Activated T-helper 1 cell treated with anti-CD3 and anti-CD28 coated beads, Interleukin-12 subunit alpha, Interleukin-12 subunit beta, Interleukin-2, Interleukin-4 antibody, amounts not matched to agents 30 ng/mL and 10 ng/mL and 1 ng/mL, durations not matched to agents 14 hours and 24 hours and 36 hours (primary cell): ENCODE results near the gene ASAP2. TPM values are rescaled to one million over a fixed set of nuclear protein-coding genes. Genes with fewer than 3 reads are reported as not detected.

ENCODE experiments used
- DNase-seq: peaks from one replicate; pipeline ENCODE4 v3.0.0; 2021; ENCODE audit warnings: low spot score
- H3K27ac Mint-ChIP-seq: one replicate; pipeline ENCODE4 v1.8.0; 2021; ENCODE audit warnings: mild to moderate bottlenecking, mixed read lengths
- H3K27me3 Mint-ChIP-seq: one replicate; pipeline ENCODE4 v1.8.0; 2022; ENCODE audit warnings: mild to moderate bottlenecking, moderate library complexity, mixed read lengths; ENCODE audit not compliant: insufficient read depth
- H3K36me3 Mint-ChIP-seq: one replicate; pipeline ENCODE4 v1.8.0; 2021; ENCODE audit warnings: low read depth, mixed read lengths
- H3K4me1 Mint-ChIP-seq: one replicate; pipeline ENCODE4 v1.8.0; 2021; ENCODE audit warnings: low read depth, mixed read lengths
- H3K4me3 Mint-ChIP-seq: one replicate; pipeline ENCODE4 v1.8.0; 2021; ENCODE audit warnings: mild to moderate bottlenecking, moderate library complexity, mixed read lengths
- H3K9me3 Mint-ChIP-seq: one replicate; pipeline ENCODE4 v1.8.0; 2021; ENCODE audit warnings: mixed read lengths
- intact Hi-C: fragments of 100-400 bp; cut with micrococcal nuclease; formaldehyde crosslinking; loops from one replicate; pipeline ENCODE4 v1.15.1; 2024
- total RNA-seq: library from RNA; stranded (reverse); gene quantifications from 2 replicates; pipeline ENCODE4 v1.2.3, GENCODE V29; 2022

ASAP2 gene
- total RNA-seq, 1 donor from 2014 or later: 0.34 TPM

DNA sequence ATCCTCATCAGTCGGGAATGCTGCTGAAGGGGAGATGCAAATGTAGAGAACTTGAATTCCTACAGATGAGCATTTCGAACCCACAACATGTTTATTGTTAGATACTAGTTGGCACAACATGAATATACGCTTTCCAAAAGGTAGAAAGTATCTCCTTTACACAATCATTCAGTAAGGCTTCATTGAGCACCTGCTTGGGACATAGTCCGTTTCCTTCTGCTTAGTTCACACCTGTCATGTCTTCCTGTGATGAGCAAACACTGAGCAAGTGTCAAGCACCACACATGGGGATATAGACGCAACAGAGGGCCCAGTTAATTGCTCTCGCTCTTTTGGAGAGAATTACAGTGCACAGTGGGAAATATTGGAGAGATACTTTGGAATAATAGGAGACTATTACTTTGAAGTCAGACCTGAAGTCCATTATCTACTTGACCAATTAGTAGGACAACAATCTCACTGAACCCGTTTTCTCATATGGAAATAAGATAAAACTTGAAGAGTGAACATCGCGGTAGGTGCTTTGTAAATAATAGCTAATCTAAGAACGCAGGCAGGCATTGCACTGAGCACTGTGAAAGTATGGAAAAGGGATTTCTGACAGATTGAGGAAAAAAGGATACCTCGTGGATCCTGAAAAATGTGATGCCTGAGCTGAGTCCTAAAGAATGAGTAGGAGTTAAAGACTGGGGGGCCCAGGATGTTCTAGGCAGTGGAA, 218.0 kb downstream of the ASAP2 start:
- no peak overlapping the region for H3K27ac Mint-ChIP-seq
- no peaks in the 10 kb centered on the region for H3K9me3 Mint-ChIP-seq
- DNase-seq: no peak
- intact Hi-C loops: loop anchor here (5.0 kb wide), 4 partner anchors 282 to 1388 kb away; partner anchors contain the start of genes MBOAT2 and PDIA6
- peaks cover 30% of the 10 kb centered on the region for H3K4me1 Mint-ChIP-seq
- H3K36me3 Mint-ChIP-seq: peaks cover 14% of the 10 kb centered on the region
- H3K4me3 Mint-ChIP-seq: no peak overlapping the region
- H3K27me3 Mint-ChIP-seq: no peaks in the 10 kb centered on the region

DNA sequence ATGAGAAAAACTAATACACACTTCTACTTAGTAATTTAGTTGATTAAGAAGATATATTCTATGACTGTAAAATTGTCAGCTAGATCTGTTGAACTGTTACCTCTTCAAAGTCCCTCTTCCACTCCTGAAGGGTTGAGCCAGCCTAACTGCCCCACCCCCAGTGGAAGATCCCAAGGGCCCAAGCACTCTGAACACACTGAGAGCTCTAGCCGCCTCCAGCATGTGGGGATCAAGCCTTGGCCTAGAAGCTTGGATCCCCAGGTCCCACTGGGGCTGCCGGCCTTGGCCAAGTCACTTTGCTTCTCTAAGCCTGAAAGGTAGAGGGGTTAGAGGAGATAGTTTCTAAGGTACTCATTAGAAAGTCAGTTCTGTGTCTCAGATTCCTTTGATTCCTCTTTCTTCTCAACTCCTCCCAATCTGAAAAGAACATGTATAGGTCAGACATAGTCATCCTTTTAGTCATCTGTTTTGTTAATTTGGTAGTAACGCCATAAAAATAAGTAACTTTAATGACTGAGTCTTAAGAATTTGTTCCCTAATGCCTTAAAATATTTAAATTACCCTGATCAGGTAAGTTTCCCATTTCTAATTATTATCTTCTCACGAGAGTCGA, 222.5 kb downstream of the ASAP2 start:
- intact Hi-C loops: no loop called here
- H3K27ac Mint-ChIP-seq: no peak overlapping the region
- H3K4me3 Mint-ChIP-seq: no peak overlapping the region
- peaks cover 20% of the 10 kb centered on the region for H3K4me1 Mint-ChIP-seq
- no peak for DNase-seq
- no peaks in the 10 kb centered on the region for H3K9me3 Mint-ChIP-seq
- peaks cover 38% of the 10 kb centered on the region for H3K36me3 Mint-ChIP-seq
- H3K27me3 Mint-ChIP-seq: no peaks in the 10 kb centered on the region

DNA sequence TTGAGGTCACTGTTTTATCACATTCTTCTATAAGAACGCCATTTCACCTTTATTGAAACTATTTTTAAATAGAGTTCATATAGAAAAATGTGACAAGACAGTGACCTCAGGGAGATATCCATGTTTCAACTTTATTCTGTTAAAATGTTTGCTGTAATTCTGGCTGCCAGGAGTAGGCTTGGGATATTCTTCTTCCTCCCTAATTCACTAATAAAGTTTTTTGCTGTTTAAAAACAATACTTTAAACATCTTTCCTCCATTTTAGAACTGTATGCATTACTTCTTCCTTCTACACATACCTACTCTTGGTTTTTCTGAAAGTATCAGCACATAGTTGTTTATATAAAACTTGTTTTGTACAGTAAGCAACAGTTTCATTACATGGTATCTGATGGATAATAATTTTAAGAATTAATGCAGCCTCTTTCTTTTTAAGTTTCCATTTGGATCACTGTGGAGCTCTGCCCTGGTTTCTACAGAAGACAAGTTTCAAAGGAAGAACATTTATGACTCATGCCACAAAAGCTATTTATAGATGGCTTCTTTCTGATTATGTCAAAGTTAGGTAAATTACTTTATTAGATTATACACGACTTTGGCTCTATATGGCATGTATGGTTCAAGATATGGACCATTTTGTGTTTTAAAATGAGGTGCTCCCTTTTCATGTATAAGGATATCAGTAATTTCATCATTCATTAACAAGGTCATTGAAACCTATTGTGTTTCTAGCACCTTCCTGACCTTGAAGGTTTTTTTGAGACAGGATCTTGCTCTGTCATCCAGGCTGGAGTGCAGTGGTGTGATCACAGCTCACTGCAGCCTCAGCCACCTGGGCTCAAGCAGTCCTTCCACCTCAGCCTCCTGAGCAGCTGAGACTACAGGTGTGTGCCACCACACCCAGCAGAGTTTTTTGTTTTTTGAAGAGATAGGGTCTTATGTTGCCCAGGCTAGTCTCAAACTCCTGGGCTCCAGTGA, 224.0 kb downstream of the ASAP2 start:
- H3K27me3 Mint-ChIP-seq: no peaks in the 10 kb centered on the region
- no peak overlapping the region for H3K4me3 Mint-ChIP-seq
- no peak for DNase-seq
- peak overlapping the region; percentile 82 for H3K27ac Mint-ChIP-seq
- intact Hi-C loops: no loop called here
- no peaks in the 10 kb centered on the region for H3K9me3 Mint-ChIP-seq
- peaks cover 42% of the 10 kb centered on the region for H3K36me3 Mint-ChIP-seq
- peaks cover 20% of the 10 kb centered on the region for H3K4me1 Mint-ChIP-seq

DNA sequence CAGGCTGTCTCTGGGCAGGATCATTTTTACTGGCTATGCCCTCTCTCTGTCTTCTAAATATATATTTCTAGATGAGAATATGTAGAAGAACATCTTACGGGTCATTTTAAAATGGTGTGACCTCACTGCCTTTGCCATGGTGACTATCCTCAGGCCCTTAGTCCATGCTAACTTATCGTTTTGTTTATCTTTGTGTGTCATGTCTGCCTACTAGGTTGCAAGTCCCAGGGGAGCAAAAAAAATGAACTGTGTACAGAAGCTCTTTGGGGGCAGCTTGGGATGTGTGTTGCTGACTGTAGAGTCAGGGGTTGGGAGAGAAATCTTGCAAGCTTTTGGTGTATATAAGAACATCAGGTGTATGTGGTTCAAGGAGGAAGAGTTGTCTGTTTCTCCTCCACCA, 227.9 kb downstream of the ASAP2 start:
- Mint-ChIP-seq H3K4me1 (peaks cover 15% of the 10 kb centered on the region), H3K36me3 (peaks cover 57% of the 10 kb centered on the region), H3K9me3 (no peaks in the 10 kb centered on the region), H3K27me3 (no peaks in the 10 kb centered on the region), H3K27ac (no peak overlapping the region), H3K4me3 (no peak overlapping the region)
- DNase-seq: no peak
- intact Hi-C loops: no loop called here

DNA sequence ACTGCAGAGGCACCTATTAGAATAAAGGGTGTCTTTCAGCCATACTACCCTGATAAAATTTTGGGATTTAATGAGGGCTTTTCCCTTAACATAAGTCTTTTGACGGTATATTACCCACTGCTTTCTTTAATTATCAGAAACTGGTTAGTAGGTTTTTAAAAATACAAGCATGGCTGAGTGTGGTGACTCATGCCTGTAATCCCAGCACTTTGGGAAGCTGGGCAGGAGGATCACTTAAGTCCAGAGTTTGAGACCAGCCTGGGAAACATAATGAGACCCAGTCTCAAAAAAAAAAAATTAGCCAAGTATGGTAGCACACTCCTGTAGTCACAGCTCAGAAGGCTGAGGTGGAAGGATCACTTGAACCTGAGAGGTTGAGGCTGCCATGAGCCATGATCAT, 232.9 kb downstream of the ASAP2 start:
- Mint-ChIP-seq H3K27ac (no peak overlapping the region), H3K4me3 (no peak overlapping the region), H3K4me1 (no peaks in the 10 kb centered on the region), H3K27me3 (no peaks in the 10 kb centered on the region), H3K9me3 (no peaks in the 10 kb centered on the region), H3K36me3 (peaks cover 38% of the 10 kb centered on the region)
- DNase-seq: no peak
- intact Hi-C loops: no loop called here

DNA sequence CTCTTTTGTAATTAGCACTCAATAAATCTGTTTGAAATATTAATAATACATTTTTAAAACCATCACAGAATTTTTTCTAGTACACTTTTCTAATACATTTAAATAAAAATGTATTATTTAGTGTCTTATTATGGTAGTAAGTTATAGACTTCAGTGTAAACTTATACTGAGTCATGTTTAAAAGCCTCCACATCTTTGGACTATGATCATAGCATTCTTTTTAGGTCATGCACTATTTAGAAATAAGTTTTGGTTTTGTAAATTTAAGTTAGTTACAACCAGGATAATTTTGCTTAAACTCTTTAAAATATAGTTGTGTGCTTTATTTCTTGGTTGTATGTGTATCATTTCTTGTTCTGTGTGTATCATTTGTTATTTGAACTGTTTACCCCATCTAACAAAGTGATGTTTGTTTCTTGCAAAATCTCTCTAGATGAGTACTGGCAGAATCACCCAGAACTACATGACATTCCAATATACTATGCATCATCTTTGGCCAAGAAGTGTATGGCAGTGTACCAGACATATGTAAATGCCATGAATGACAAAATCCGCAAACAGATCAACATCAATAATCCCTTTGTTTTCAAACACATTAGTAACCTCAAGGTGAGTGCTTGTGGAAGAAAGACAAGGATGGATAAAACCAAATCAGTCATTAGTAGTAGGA, 233.6 kb downstream of the ASAP2 start:
- H3K27ac Mint-ChIP-seq: no peak overlapping the region
- intact Hi-C loops: no loop called here

DNA sequence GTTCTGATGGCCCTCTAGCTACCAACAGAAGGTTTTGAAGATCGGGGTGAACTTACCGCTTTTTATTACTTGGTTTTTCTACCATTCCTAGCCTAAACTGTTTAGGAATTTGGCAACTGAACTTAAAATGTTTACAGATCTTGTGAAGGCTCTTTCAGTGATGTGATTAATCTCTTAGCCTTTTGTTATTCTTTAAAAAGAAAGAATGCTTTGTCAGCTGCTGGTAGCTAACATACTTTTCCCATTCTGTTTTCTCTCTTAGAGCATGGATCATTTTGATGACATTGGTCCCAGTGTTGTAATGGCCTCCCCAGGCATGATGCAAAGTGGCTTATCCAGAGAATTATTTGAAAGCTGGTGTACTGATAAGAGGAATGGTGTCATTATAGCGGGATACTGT, 234.9 kb downstream of the ASAP2 start:
- Mint-ChIP-seq H3K4me1 (peaks cover 8% of the 10 kb centered on the region), H3K27ac (no peak overlapping the region), H3K36me3 (peaks cover 41% of the 10 kb centered on the region), H3K9me3 (no peaks in the 10 kb centered on the region), H3K27me3 (no peaks in the 10 kb centered on the region), H3K4me3 (no peak overlapping the region)
- intact Hi-C loops: no loop called here
- no peak for DNase-seq

More for the DNA sequence above, 233.6 kb downstream of the ASAP2 start:
- Mint-ChIP-seq H3K9me3 (no peaks in the 10 kb centered on the region), H3K4me3 (no peak overlapping the region), H3K27me3 (no peaks in the 10 kb centered on the region), H3K36me3 (peaks cover 41% of the 10 kb centered on the region), H3K4me1 (peaks cover 3% of the 10 kb centered on the region)
- DNase-seq: no peak

DNA sequence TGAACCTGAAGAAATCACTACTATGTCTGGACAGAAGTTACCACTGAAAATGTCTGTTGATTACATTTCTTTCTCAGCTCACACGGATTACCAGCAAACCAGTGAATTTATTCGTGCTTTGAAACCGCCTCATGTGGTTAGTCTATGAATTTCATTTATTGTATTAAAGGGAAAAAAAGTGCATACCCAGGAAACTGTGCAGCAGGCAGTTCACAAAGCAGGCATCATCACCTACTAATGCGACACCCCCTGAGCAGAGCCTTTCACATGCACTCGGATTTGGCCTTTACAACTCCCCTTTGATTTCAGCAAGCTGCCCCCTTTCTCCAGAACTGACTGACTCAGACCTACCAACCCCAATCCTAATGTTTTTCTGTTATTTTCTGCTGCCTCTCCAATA, 236.9 kb downstream of the ASAP2 start:
- H3K27ac Mint-ChIP-seq: no peak overlapping the region

DNA sequence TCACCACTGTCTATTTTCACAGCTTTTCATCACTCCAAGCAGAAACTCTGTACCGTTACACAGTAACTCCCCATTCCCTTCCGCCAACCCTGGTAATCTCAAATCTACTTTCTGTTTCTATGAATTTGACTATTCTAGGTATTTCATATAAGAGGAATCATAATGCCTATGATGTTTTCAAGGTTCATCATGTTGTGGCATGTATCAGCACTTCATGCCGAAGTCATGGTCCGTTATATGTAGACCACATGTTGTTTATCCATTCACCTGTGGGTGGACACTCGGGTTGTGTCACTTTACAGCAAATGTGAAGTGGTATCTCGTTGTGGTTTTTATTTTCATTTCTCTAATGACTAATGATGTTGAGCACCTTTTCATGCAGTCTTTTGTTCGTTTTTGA, 238.5 kb downstream of the ASAP2 start:
- no peak for DNase-seq
- Mint-ChIP-seq H3K4me3 (no peak overlapping the region), H3K27me3 (no peaks in the 10 kb centered on the region)

More for the DNA sequence above, 236.9 kb downstream of the ASAP2 start:
- H3K27me3 Mint-ChIP-seq: no peaks in the 10 kb centered on the region
- DNase-seq: no peak
- H3K9me3 Mint-ChIP-seq: no peaks in the 10 kb centered on the region
- intact Hi-C loops: no loop called here
- peaks cover 36% of the 10 kb centered on the region for H3K36me3 Mint-ChIP-seq
- peaks cover 8% of the 10 kb centered on the region for H3K4me1 Mint-ChIP-seq
- H3K4me3 Mint-ChIP-seq: no peak overlapping the region

DNA sequence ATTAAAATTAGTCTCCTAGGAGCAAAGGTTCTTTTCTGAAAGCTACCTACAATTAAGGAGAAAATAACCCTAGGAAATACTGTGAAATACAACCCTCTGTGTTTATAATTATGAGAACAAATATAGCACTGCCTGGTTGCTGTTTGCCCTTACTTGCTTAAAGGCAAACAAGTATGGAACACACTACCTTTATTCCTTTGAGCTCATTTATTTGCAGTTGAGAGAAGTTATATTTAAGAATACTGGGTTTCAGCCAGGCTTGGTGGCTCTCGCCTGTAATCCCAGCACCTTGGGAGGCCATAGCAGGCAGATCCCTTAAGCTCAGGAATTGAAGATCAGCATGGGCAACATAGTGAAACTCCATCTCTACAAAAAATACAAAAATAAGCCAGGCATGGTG, 244.6 kb downstream of the ASAP2 start:
- DNase-seq: no peak
- H3K4me1 Mint-ChIP-seq: no peaks in the 10 kb centered on the region
- H3K36me3 Mint-ChIP-seq: peaks cover 25% of the 10 kb centered on the region
- H3K9me3 Mint-ChIP-seq: no peaks in the 10 kb centered on the region
- no peaks in the 10 kb centered on the region for H3K27me3 Mint-ChIP-seq
- intact Hi-C loops: no loop called here
- no peak overlapping the region for H3K4me3 Mint-ChIP-seq
- H3K27ac Mint-ChIP-seq: no peak overlapping the region

More for the DNA sequence above, 238.5 kb downstream of the ASAP2 start:
- intact Hi-C loops: no loop called here
- Mint-ChIP-seq H3K4me1 (peaks cover 8% of the 10 kb centered on the region), H3K9me3 (no peaks in the 10 kb centered on the region), H3K27ac (no peak overlapping the region), H3K36me3 (peaks cover 33% of the 10 kb centered on the region)
